Stimulated activated CD8-positive, alpha-beta memory T cell treated with anti-CD3 and anti-CD28 coated beads, Interleukin-12 subunit alpha, Interleukin-12 subunit beta, amount 100 ng/mL, for 1 hour (primary cell): Measurements from ENCODE around the gene TMPRSS7.
"Not testable (repeated sequence)": the region's sequence is repeated elsewhere in the genome, so short reads cannot be mapped to it uniquely, and the experiment has no call there.

Source experiments
- DNase-seq: peaks from one replicate; pipeline ENCODE4 v3.0.0-alpha.2; 2020; ENCODE audit warnings: low read depth

TMPRSS7 gene

GRCh38 chr3:112059497-112059896 lies 25.0 kb downstream of the TMPRSS7 start:
- DNase-seq = no peak

- no peak for DNase-seq
Measured at GRCh38 chr3:112061152-112061551, 26.6 kb downstream of the TMPRSS7 start.

- not testable (repeated sequence) for DNase-seq
Measured at GRCh38 chr3:112072387-112073060, 38.0 kb downstream of the TMPRSS7 start.

GRCh38 chr3:112074006-112074405 lies 39.5 kb downstream of the TMPRSS7 start:
- DNase-seq = no peak

- DNase-seq = no peak
Measured at GRCh38 chr3:112074616-112075497, 40.3 kb downstream of the TMPRSS7 start.

GRCh38 chr3:112078125-112079083 lies 43.9 kb downstream of the TMPRSS7 start:
- no peak for DNase-seq

- no peak for DNase-seq
Measured at GRCh38 chr3:112083239-112083638, 48.7 kb downstream of the TMPRSS7 start.

GRCh38 chr3:112084980-112085705 lies 50.6 kb downstream of the TMPRSS7 start:
- no peak for DNase-seq

- DNase-seq = no peak
Measured at GRCh38 chr3:112085735-112086075, 51.2 kb downstream of the TMPRSS7 start.

GRCh38 chr3:112086076-112086854 lies 51.7 kb downstream of the TMPRSS7 start, which contains the start of gene C3orf52:
Gene C3orf52, plus strand, starts transcription at chr3:112086389. Its CDS starts 19 bp downstream, at chr3:112086408.
- DNase-seq = peak; percentile 17

GRCh38 chr3:112086875-112087524 lies 52.5 kb downstream of the TMPRSS7 start:
- no peak for DNase-seq

- DNase-seq = no peak
Measured at GRCh38 chr3:112087746-112088145, 53.2 kb downstream of the TMPRSS7 start.

GRCh38 chr3:112088944-112089343 lies 54.4 kb downstream of the TMPRSS7 start:
- DNase-seq = no peak

- no peak for DNase-seq
Measured at GRCh38 chr3:112089956-112090886, 55.7 kb downstream of the TMPRSS7 start.

GRCh38 chr3:112090887-112091586 lies 56.5 kb downstream of the TMPRSS7 start:
- no peak for DNase-seq

GRCh38 chr3:112092496-112093179 lies 58.1 kb downstream of the TMPRSS7 start:
- DNase-seq = no peak

- no peak for DNase-seq
Measured at GRCh38 chr3:112093180-112093522, 58.6 kb downstream of the TMPRSS7 start.

- no peak for DNase-seq
Measured at GRCh38 chr3:112095731-112096130, 61.2 kb downstream of the TMPRSS7 start.
